HuH-7.5 (cell line): ENCODE measurements around the gene SOSTDC1.

ENCODE experiments used
- DNase-seq: peaks from one replicate; pipeline ENCODE4 v3.0.0; 2011; ENCODE audit warnings: low spot score

SOSTDC1 gene

GRCh38 chr7:16419859-16420258 lies 45.7 kb downstream of the SOSTDC1 start:
- DNase-seq, result no peak

DNA sequence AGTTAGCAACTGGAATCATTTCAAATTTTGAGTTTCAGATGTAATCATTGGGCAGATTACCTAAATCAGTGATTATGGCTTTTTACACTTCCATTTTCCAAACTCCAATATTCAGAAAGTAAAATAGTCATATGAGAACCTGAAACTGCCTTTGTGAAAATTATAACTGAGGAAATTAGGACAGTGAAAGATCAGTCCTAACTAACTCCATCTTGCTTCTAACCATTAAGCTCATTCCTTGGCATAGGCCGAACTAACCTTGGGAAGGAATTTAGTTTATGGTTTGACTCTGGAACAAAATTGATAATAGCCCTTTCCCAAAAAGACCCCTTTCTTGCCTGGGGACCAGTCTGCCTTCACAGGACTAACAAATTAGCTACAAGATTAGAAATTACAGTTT lies 46.4 kb downstream of the SOSTDC1 start:
- no peak for DNase-seq

DNA sequence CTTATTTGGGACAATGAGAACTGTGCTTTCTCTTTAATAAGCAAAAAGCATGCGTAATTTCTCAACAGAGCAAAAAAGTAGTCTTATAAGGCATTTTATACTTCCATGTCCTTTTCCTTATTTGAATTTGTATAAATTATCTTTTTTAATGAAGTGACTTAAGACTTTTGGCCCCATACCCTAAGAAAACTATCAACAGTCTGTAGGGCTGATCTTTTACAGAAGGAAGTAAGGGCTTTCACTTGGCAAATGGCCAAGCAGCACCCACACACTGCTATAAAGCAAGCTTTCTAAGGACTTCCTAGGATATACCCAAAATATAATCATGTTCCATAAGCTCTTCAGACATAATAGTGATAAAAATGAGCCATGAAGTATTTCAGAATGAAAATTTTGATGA lies 47.6 kb downstream of the SOSTDC1 start:
- DNase-seq, result no peak

DNA sequence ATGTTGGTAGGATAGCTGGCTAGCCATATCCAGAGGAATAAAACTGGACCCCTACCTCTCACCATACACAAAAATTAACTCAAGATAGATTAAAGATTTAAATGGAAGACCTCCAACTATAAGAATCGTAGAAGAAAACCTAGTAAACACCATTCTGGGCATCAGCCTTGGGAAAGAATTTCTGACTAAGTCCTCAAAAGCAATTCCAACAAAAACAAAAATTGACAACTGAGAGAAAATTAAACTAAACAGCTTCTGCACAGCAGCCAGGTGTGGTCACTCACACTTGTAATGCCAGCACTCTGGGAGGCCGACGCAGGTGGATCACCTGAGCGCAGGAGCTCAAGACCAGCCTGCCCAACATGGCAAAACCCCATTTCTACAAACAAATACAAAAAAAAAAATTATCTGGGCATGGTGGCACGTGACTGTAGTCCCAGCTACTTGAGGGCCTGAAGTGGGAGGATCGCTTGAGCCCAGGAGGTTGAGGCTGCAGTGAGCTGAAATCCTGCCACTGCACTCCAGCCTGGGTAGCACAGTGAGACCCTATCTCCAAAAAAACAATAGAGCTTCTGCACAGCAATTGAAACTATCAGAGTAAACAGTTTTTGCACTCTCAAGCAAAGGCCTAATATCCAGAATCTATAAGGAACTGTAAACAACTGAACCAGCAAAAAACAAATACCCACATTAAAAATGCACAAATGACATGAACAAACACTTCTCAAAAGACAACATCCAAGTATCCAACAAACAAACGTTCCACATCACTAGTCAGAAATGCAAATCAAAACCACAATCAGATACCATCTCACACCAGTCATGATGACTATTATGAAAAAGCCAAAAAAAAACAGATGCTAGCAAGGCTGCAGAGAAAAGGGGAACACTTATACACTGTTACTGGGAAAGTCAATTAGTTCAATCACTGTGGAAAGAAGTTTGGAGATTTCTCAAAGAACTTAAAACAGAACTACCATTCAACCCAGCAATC lies 49.0 kb downstream of the SOSTDC1 start:
- no peak for DNase-seq

DNA sequence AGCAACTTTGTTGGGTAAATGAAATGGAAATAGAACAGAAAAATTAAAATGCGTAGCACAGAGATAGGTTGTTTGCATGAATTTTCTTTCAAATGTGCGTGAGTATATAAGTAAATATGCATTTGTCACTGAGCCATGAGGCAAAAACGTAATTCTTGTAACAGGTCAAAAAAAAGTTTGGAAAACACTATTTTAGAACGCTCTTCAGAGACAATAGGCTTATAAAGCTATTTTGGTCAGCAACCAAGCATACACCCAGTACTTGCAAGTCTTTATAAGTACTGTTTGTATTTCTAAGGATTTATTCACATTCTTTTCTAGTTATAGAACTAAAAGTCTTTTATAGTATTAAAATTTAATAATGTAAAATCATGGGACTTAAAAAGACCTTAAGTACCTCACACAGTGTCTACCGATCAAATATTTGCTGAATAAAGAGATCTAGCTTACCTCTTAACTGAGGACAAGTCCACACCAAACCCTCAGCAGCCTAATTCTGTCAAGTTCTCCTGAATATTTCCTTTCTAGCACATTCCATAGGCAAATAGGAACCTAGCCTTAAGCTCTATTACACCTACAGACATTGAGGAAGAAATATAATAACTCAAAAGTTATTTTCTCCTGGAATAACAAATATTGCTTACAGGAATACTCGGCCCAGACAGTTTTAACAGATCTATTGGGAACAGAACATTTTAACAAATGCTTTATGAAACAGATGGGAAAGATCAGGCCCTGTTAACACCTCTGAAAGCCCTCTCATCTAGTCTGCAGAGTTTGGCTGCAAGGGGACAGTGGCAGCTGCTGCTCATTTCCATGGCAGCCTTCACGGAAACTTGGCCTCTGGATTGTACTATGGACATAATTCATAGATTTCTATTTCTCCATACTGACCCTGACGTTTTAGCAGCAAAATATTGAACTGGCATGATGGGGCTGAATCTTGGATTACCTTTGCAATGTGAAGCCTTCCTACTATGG lies 53.0 kb downstream of the SOSTDC1 start:
- DNase-seq, result no peak
